NCI-H2171 treated with DMSO at 0.1 percent for 48 hours (cell line): ENCODE data around the gene ERGIC1.
A peak's percentile ranks its signal among the peaks of the same experiment; 100 is the strongest.

Experiments used
- DNase-seq: peaks from one replicate; lab custom pipeline; 2025; lab: John Stamatoyannopoulos, UW

Gene ERGIC1

DNA sequence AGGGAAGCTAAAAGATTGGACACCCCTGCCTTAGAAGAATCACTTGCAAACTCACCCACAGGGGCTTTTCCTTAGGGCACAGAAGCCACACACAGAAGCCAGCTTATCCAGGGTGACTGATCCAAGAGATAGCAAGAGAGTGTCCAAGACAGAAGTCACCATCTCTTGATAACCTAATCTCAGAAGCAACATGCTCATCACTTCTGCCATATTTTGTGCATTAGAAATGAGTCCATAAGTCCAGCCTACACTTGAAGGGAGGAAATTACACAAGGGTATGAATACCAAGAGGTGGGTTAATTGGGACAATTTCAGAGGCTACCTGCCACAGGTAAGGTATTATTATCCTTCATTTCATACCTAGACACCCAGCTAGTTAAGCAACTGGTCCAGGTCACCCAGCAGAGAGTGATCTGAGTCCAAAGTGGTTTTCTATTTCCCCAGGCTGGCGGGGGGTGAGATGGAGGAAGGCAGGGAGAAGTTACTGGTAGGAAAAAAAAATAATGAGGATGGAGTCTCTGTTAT is 3.7 kb upstream of the ERGIC1 start:
- DNase-seq = no peak

GRCh38 chr5:172830876-172831662 is 3.0 kb upstream of the ERGIC1 start:
- DNase-seq = no peak

DNA sequence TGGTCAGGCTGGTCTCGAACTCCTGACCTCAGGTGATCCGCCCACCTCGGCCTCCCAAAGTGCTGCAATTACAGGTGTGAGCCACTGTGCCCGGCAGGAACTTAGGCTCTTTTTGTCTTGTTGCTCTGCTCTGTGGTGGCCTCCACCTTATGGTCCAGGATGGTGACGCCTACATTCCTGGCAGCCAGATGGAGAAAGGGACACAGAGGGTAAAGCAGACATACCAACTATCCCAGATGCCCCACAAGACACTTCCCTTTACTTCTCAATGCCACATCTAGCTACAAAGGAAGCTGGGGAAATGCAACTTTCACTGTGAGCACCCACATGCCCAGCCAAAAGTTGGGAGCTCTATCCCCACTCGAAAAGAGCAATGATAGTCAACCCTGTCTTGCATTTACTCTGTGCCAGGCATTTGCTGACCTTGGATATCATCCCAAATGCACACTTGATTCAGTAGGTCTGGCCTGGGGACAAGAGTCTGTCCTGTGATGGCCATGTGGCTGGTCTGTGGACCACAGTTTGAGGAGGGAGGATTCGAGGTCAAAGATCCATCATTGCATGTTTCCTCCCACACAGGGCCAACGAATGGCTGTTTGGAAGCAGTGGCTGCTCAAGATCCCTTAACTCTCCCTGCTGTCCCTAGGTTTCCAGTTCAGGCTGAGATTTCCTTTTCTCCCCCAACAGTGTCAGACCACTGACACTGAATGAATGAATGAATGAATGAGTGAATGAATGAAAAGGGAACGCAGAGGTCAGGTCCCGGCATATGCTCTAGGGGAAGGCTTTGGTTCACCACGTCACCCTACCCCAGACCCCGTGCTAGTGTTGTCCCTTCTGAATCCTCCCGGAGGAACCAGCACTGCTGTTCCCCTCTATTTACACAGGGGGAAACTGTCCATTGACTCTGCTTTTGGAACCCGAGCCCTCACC is 1.4 kb upstream of the ERGIC1 start:
- no peak for DNase-seq

DNA sequence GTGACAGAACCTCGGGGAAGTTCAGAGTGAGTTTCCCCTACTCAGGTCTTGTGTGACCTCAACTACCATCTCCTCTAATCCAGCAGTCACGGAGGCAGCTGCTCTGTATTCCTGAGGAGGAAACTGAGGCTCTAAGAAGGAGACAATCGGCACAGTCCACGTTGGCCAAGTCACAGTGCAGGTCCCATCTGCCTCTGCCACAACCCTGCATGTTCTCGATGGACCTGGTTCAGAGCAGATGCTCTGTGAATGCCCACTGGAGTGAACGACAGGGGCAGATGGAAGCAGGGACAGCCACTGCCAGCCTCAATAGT is 722 bp upstream of the ERGIC1 start:
- no peak for DNase-seq

DNA sequence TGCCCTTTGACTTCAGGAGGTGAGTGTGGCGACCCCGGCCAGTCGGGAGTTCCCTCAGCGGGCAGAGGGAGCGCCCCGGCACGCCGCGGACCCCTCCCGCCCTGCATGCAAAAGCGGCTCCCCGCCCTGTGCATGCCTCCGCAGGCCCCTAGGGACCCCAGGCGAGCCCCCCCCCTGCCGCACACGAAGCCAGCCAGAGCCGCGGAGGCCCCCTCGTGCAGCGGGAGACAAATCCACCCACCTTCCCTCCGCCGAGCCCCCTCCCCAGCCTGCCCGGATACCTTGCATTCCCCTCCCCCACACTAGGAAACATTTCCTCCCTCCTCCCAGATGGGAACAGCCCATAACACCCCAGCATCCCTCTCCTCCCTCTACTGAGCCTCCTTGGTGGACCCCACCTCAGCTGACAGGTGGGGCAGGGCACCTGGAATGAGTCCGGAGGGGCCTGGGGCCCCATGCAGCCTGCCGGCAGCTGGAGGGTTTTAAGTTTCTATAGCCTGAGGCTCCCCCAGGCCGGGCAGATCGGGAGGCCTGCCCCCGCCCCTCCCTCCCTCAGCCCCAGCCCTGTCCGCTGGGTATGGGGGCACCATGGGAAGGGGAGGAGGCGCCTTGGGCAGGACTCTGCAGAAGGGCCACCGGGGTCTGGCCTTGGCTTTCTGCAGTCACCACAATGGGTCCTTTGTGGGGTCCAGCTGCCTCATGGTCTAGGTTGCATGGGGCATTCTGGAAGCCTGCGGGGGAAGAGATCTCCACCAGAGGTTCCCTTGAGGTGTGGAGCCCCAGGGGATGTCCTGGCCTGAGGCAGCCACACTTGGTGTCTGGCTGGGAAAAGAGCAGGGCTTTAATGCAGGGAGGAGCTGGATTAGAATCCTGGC is 601 bp downstream of the ERGIC1 start:
- DNase-seq = peak; percentile 9

DNA sequence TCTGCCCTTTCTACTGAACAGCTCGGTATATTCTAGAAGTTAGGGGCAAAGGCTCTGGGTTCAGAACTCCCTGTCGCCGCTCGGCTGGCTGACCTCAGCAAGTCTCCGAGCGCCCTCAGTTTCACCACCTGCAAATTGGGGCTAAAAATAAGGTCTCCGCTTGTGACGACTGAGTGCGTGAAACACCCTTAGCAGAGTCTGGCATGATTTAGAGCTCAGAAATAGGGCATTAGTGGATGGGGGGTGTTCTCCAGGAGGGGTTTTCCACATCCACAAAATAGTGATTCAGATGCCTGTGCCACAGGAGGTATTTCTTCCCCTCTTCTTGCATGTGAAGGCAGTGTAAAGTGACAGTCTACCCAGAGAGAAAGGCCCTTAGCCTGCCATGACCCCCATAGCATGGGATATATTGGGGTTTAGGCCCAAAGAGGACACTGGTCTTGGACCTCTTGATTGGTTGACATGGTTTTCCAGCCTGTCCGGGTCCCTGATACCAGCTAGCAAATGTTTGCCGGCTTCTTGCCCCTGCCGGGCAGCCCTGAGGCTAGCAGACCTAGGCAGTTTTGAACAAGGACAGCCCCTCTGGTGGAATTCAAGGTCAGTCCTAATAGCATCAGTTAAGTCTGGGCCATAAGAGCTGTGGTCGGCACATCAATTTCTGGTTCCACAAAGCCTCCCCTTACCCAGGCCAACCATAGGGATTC is 1.4 kb downstream of the ERGIC1 start:
- DNase-seq = no peak

GRCh38 chr5:172835994-172836356 is 1.9 kb downstream of the ERGIC1 start:
- no peak for DNase-seq

- DNase-seq = peak; percentile 17
Observed at GRCh38 chr5:172837640-172838039, 3.6 kb downstream of the ERGIC1 start.

- DNase-seq = no peak
Observed at GRCh38 chr5:172838151-172838875, 4.3 kb downstream of the ERGIC1 start.

DNA sequence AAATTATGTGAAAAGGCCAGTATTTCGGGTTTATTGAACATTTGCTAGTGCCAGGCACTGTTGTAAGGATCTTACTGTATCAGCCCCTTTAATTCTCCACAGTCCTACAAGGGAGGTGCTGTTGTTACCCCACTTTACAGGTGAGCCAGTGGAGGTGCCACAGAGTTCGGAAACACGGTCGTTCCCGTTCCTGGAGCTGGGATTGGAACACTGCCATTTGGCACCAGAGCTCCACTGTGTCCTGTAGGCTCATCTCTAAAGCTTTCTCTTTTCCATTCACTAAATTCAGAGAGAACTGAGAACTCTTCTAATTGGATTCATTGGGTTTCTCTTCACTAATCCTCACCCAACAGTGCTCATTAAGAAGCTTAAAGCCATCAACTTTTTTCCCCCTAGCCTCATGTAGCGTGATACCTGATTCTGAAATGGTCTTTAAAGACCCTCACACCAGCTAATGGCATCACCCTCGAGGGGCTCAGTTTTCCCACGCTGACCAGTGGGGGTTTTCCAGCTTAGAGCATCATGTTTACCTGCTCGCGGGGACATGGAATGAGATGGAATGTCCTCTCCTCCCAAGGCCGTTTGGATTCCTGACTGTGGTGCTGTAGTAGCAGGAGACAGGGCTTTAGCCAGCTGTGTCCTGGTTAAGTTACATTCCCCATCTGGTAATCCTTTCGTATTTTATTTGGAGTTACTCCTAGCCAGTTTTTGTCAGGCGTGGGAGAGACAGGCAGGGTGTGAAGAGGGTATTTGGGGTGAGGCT is 5.8 kb downstream of the ERGIC1 start:
- DNase-seq = peak; percentile 66

DNA sequence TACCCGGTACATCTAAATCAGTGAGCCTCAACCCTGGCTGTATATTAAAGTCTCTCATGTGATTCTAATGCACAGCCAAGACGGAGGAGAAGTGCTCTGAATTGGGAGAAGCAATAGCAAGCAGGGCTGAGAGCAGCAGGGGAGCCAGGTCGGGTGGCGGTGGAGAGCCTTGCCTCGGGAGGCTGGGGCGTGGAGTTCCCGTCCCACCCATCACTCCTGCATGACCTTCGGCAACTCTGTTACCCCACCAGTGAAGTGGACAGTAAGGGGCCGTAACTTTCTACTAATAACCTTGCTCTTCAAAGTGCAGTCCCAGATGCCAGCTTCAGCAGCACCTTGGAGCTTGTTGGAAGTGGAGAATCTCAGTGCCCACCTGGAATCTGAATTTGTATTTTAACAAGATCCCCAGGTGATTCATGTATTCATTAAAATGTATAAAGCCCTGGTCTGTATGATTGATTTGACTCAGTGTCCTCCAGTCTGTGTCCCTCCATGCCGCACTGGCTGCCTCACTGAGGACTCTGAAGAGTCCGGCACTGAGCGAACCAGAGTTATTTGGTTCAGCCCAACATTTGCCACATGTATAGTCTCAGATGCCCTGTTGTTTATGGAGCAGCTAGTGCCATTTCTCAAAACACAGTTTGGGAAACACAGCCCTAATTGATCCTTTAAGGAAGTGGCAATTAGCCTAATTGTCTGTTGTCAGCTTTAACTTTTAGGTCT is 6.5 kb downstream of the ERGIC1 start:
- DNase-seq = no peak

DNA sequence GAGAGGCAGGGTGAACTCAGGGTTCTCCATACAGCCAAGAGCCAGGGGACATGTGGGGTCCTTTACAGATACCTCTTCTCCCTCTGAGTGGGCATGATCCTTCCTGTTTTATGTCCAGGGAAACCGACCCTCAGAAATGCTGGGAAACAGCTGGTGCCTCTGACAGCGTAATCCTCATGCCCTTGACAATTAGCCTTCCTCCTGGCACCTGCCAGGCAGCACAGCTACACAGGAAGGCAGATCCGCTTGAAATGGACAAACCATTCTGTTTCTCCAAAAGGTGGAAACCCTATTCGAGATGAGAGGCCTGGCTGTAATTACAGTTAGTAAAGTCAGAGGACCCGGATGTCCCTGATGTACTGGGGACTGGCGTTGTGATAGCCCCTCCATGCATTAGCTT is 7.2 kb downstream of the ERGIC1 start:
- DNase-seq = peak; percentile 45

DNA sequence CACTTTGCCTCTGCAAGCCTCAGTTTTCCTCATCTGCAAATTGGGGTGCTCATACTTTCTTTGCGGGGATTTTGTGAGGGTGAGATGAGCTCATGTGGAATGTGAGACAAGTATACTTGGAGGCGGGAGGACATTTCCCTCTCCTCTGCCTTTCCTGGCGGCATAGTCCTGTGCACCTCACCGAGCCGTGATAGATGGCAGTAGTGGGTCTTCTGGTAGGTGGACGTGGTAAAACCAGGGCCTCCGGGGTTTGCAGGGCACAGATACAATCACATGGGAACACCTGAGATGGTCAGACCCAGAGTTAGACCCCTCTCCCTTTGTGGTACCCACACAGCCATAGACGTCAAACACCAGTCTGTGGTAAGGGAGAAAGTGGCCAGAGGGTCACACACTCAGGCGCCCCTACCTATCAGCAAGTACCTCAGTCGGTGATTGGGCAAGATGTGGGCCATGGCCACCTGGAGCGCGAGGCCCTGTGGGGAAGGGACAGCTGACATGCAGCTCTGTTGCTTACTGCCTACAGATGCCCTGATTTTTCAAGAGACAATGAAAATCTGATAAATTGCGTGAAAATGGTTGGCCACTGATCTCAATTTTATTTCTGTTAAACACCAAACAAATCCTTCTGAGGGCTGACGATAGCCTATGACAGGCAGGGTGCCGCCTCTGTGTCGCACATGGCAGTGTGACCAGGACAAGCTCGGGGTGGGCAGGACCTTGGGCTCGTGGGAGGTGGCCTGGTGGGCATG is 9.9 kb downstream of the ERGIC1 start:
- DNase-seq = no peak

DNA sequence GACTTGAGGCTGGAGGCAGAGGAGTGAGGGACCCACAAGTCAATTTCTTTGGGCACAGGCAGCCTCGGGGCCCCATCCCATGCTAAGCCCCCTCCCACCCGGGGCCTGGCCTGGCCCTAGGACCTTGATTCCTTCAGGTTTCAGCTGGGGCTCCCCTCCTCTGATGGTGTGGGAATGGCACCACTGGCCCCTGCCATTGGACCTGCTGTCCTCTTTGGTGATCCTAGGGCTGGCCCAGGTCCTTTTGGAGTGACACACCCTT is 10.5 kb downstream of the ERGIC1 start:
- no peak for DNase-seq

- DNase-seq = no peak
Observed at GRCh38 chr5:172845154-172845553, 11.1 kb downstream of the ERGIC1 start.

DNA sequence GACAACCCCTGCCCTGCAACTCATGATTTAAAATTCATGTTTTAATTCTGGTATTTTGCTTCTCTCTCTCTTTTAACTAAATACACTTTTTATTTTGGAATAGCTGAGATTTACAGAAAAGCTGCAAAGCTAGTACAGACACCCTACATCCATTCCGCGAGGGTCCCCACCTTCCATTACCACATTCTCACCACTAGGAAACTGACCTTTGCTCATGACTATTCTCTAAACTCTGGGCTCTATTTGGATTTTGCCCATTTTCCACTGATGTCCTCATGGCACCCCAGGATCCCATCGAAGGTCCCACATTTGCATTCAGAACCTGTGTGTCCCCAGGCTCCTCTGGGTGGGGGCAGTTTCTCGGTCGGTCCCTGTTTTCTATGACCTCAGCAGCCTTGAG is 11.5 kb downstream of the ERGIC1 start:
- no peak for DNase-seq

GRCh38 chr5:172846249-172846648 is 12.2 kb downstream of the ERGIC1 start:
- DNase-seq = no peak

DNA sequence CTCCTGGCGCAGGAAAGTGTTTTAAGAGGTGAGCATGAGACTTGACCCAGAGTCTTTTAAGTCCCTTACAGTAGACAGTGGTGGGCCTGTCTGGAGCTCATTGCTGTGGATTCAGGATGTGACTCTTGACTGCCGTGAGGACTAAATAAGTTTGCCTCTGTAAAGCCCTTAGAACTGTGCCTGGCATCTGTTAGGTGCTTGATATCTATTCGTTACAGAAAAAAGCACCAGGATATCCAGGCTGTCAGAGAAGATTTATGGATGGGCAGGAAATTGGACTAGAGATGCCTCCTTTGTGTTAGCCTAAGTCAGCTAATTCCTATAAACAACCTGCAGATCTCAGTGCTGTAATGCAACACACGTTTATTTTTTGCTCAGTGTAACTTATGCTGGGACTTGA is 12.6 kb downstream of the ERGIC1 start:
- peak; percentile 12 for DNase-seq

DNA sequence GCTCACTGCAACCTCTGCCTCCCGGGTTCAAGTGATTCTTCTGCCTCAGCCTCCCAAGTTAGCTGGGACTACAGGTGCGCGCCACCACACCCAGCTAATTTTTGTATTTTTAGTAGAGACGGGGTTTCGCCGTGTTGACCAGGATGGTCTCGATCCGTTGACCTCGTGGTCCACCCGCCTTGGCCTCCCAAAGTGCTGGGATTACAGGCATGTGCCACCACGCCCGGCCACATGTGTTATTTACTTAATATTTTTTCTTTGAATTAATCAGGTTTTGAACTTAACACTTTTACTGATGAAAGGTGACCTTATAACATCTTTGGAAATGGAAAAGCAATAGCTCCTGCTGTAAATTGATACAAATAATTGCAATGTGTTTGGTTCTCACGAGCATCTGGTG is 13.5 kb downstream of the ERGIC1 start:
- peak; percentile 54 for DNase-seq
